Inferior parietal cortex (tissue), 1 donor: ENCODE data around the gene ARHGEF40.
A peak's percentile ranks its signal among the peaks of the same experiment; 100 is the strongest.

Experiments
- DNase-seq: peaks from one replicate; pipeline ENCODE4 v3.0.0-alpha.2; 2016; ENCODE audit errors: extremely low spot score

ARHGEF40 gene

DNA sequence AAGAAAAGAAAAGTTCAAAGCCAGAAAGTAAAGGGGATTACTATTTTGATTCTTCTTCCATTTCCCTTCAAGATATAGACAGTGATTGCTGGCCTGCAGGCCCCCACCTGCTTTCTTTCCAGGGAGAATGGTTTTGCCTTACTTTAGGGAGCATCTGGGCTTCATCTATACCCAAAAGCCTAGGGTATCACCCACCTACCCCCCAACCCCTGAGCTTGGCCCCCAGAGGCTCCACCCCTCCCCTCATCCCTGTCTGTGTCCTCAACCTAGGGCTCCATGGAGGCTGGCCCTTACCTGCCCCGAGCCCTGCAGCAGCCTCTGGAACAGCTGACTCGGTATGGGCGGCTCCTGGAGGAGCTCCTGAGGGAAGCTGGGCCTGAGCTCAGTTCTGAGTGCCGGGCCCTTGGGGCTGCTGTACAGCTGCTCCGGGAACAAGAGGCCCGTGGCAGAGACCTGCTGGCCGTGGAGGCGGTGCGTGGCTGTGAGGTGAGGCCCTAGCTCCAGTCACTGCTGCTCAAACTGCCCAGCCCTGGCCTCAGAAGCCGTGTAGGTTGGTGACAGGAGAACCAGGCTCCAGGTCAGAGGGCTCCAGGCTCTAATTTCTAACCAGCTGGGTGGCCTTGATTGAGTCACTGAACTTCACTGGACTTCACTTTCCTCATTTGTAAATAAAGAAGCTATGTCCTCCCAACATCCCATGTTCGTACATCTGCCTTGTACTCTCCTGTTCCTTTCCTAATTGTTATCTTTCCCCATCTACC, 13.6 kb downstream of the ARHGEF40 start:
- DNase-seq, result no peak

DNA sequence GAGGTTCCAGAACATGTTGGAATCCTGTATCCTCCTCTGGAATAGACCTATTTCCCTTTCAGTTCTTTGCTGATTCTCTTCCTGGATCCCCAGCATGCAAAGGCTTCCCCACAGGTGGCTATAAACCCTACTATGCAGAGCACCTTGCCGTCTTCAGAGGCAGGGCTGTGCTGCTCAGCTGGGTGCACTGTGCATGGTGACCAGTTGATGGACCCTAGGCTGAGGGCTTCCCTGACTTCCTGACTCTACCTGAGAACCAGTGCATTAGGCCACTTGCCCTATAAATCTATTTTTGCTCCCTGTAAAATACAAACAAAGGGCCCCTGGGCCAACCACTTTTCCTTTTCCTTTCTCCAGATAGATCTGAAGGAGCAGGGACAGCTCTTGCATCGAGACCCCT, 14.3 kb downstream of the ARHGEF40 start:
- DNase-seq, result no peak

DNA sequence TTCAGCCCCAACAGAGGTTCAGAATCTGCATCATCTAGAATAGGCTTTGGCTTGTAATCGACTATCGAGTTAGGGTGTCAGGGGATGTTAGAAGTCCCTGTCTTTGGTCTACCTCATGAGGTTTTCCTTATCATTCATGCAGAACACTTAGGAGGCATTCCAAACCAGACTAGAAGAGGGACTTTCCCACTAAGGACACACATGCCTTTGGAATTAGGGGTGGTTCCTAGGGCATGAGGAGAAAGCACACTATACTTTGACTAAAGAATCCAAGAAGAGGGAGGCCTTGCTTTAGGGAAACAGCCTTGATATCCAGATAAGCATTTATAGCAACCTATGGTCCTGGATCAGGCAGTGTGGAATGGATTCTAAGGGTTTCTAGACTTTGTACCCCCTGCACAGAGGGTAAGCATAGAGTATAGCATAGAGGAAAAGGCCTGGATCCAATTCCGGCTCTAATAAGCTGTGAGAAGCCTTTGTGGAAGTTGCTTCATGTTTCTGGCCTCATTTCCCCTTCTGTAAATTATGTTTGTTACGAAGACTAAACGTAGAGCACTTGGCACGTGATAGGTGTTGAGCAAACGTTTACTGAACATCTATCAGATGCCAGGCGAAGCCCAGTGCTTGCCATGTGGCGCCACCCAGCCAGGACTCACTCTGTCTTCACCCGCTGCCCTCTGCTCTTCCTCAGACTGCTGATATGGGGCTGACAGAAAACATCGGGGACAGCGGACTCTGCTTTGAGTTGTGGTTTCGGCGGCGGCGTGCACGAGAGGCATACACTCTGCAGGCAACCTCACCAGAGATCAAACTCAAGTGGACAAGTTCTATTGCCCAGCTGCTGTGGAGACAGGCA, 15.1 kb downstream of the ARHGEF40 start:
- no peak for DNase-seq

DNA sequence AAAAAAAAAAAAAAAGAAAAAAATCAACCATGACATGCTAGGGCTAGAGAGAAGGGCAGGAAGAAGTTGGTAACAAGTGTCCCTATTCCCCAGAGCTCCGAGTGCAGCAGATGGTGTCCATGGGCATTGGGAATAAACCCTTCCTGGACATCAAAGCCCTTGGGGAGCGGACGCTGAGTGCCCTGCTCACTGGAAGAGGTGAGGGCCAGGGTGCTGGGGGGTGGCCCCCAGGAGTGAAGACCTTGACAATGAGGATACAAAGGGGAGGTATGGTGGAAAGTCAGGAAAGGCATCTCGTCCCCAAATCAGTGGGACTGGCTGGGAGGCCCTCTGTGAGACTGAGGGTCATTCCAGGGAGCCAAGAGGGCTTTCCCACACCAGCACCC, 16.8 kb downstream of the ARHGEF40 start:
- DNase-seq, result no peak

GRCh38 chr14:21087294-21088091, 17.4 kb downstream of the ARHGEF40 start:
- DNase-seq, result peak; percentile 71

GRCh38 chr14:21088687-21089086, 18.6 kb downstream of the ARHGEF40 start:
- no peak for DNase-seq

GRCh38 chr14:21089271-21089670, 19.2 kb downstream of the ARHGEF40 start:
- no peak for DNase-seq

DNA sequence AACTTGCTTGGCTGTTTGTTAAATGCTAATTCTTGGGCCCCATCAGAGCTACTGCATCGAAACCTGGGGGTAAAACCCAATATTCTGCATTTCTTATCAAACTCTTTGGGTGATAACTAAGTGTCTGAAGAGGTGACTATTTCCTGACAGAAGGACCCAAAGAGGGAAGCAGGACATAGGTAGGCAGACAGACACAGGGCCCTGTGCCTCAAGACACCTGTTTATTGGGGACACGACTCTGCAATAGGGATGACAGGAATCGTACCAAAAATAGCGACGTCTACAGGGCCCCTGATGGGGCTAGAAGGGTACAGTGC, 19.7 kb downstream of the ARHGEF40 start:
- no peak for DNase-seq

DNA sequence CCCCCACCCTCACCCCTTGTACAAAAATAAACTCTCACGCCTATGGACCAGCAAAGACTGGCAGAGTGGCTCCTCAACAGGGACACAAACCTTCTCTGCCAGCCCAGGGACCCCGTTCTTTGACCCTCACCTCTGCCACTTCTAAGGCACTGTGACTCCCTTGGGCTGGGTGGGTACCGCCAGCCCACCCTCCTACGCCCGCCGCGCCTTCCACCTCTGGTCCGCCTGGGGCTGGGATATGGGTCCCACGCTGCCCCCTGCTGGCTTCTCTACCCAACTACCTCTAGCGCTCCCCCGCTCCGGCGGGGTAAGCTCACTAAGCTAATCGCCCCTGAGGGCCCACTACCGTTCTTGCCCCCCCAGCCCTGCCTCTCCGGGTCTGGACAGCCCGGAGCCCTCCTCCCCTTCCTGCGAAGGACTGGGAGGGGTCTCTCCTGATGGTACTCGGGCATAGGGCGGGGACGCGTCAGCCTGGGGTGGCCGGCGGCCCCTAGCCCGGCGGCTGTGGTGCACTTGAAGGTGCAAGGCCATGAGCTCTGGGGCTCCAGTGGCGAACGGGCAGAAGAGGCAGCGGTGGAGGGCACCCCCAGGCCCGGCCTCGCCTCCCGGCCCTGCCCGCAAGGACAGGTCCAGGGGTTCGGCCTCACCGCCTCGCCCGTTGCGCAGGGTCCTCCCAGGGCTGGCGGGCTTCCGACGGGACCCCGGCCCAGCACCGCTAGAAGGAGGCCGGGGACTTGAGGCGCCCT, 20.3 kb downstream of the ARHGEF40 start:
- DNase-seq, result no peak

DNA sequence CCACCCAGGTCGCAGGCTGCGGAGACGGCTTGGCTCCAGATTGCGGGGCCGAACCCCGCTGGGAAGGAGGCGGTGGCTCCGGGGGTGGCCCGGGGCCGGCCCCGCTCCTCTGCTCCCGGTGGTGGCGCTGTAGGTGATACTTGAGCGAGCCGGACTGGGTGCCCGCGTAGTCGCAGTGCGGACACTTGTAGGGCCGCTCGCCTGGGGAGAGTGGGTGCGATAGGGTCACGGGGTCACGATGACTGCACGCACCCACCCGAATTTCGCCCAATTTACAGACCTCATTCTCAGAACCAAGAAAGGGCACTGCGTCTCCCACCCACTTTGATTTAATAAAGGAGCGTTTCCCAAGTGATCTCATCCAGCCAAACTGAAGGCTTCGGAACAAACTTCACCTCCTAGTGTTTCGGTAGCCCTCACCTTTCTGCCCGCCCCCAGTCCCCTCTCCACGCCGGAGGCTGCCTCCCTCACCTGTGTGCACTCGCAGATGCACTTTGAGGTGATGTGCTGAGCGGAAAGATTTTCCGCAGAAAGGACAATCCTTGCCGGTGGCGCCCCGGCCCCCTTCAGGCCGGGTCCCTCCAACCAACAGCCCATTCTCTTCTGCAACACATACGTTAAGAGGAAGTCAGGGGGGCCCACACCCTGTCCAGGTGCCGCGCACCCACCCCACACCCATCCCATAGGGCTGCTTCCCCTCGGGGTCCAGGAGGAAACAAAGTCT, 21.0 kb downstream of the ARHGEF40 start:
- DNase-seq, result no peak

DNA sequence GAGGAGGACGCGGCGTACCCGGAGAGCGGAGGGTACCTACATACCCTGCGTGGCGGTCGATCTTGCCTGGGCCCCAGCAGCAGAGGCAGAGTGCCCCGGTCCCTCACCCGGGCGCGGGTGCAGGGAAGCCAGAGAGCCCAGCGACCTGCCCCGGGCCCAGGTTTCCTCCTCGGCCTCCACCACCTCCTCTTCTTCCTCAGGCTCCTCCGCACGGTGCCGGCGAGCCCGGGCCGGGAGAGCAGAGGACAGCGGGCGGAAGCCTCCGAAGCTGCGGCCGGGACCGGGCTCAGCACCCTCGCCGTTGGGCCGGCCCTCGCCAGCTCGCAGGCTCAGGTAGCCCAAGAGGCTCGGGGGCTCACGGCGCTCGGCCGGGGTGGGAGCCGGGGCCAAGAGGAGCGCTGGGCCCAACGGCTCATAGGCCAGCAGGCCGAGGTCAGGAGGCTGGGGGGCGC, 21.7 kb downstream of the ARHGEF40 start:
- no peak for DNase-seq

DNA sequence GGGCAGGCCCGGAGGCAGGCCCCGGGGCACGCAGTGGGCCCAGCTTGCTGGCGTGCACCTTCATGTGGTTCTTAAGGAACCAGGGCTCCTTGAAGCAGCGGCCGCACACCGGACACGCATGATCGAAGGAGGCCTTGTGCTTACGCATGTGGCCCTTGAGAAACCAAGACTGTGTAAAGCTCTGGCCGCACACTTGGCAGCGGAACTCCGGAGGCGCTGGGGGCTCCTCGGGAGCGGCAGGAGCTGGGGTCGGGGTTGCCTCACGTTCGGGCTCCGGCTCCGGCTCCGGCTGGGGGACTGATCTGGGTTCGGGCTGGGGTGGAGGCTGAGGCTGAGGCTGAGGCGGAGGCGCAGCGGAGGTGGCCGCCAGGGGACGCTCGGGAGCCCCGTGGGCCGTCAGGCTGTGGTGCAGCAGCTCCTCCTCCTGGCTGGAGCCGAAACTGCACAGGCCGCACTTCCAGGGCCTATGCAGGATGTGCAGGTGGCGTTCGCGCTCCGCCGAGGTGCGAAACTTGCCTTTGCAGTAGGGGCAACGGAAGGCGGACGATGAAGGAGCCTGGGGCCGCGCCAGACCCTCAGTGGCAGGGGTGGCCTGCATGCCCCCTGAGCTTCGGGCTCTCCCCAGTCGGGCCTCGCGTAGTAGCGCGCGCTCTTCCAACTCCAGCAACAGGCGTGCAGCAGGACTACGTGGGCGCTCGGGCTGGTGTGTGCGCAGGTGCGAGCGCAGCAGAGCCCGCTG, 22.3 kb downstream of the ARHGEF40 start:
- DNase-seq, result peak; percentile 63

DNA sequence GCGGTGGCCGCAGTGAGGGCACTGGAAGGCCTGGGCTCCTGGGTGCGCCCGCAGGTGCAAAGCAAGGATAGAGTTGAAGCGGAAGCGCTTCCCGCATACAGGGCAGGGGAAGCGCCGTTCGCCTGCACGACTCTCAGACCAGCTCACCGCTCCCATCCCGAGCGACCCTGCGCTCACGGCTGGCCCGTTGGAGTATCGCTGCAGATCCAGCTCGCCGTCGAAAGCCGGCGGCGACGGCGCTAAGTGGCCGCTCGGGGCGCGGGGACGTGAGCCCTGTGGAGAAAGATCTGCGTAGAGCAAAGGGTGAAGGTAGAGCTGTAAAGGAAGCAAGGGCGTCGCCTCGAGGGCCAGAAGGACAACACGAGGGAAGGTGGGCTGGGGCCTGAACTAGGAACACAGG, 22.9 kb downstream of the ARHGEF40 start:
- DNase-seq, result no peak

DNA sequence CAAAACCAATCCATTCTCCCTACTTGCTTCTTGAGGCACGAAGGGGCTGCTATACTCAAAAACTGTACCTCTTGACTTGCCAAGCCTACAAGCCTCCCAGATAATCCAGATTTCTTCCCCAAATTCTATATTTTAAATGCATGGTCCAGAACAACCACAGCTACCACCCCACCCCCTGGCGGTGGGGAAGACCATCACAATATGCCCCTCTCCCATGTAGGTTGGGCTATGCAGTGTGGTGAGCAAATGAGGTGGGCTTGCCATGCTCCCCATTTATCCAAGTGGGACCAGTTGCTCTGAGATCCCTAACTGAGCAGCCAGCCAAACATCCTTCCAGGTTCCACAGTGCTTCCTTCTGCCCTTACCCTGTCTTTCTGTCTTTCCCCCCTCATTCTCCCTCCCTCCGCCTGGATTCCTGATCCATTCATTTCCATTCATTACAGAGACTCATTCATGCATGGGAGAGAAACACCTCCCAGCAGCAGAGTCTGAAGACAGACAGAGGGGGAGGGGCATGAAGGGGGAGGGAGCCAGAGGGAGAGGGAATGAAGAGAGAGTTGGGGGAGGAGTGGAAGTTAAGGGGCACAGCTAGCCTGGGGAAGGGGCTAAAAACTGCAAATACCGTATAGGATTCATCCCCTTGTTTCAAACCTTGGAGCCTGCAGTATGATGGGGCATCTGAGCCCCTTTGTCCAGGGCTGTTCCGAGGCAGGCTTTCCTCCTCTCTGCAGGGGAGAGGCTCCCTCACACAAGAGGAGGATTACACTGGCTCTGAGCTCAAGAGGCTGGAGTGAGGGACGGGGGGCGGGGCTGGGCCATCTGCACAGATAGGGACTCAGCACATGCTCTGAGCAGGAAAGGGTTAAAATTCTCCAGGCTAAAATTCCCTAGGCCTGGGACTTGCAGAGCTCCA, 23.9 kb downstream of the ARHGEF40 start:
- DNase-seq, result no peak

GRCh38 chr14:21095430-21096205, 25.5 kb downstream of the ARHGEF40 start:
- DNase-seq, result peak; percentile 20

DNA sequence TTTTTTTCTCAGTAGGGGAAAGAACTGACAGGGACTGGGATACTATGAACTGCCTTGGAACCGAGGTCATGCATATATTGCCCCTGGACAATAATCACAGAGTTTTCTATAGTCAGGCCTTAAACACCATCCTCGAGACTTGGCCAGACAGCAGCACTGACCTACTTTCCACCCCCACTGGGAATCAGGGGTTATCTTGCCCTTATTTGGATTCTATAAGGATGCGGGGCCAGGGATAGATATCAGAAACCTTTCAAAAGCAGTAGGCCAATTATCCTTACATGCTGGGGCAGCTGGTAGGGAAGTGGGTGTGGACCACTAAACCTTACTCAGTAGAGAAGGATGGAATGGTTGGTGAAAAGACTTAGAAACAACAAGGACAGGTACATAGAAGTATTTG, 26.3 kb downstream of the ARHGEF40 start:
- DNase-seq, result no peak

GRCh38 chr14:21096978-21097635, 27.0 kb downstream of the ARHGEF40 start:
- no peak for DNase-seq

GRCh38 chr14:21097636-21098075, 27.6 kb downstream of the ARHGEF40 start:
- no peak for DNase-seq
